ENCODE results near the gene CACNG4. TPM values are rescaled to one million over a fixed set of nuclear protein-coding genes. Genes with fewer than 3 reads are reported as not detected.

The CACNG4 gene
- polyA plus RNA-seq, 3 donors: 2.9 to 3.8 (median 3.1) TPM

Other genes starting within 250 kb of the CACNG4 start
- gene CACNG5, start 129.6 kb upstream of the CACNG4 start, polyA plus RNA-seq (ENCODE audit: insufficient read length in 3 of 3): 1 to 10 TPM; 2.1 to 3.4 (median 3.1) TPM
- gene CACNG1, start 79.8 kb downstream of the CACNG4 start, polyA plus RNA-seq (ENCODE audit: insufficient read length in 3 of 3): not detected

Measured in right renal cortex interstitium (tissue), 3 donors.